LHCN-M2 (cell line): Measurements from ENCODE around the gene KDM5B. TPM values are rescaled to one million over a fixed set of nuclear protein-coding genes. Genes with fewer than 3 reads are reported as not detected.
"Not testable (repeated sequence)": the region's sequence is repeated elsewhere in the genome, so short reads cannot be mapped to it uniquely, and the experiment has no call there.

Source experiments
- DNase-seq: peaks from one replicate; pipeline ENCODE4 v3.0.0-alpha.2; 2012; ENCODE audit warnings: low read depth
- total RNA-seq: library from RNA; depleted of rRNA; stranded (reverse); fragments of >200 nt; gene quantifications from 2 replicates; pipeline ENCODE4 v1.2.3, GENCODE V29; 2014

The KDM5B gene
- total RNA-seq, 1 experiment from 2014 or later = 30.4 TPM

GRCh38 chr1:202812176-202813026 lies 4.2 kb upstream of the KDM5B start:
- no peak for DNase-seq

DNA sequence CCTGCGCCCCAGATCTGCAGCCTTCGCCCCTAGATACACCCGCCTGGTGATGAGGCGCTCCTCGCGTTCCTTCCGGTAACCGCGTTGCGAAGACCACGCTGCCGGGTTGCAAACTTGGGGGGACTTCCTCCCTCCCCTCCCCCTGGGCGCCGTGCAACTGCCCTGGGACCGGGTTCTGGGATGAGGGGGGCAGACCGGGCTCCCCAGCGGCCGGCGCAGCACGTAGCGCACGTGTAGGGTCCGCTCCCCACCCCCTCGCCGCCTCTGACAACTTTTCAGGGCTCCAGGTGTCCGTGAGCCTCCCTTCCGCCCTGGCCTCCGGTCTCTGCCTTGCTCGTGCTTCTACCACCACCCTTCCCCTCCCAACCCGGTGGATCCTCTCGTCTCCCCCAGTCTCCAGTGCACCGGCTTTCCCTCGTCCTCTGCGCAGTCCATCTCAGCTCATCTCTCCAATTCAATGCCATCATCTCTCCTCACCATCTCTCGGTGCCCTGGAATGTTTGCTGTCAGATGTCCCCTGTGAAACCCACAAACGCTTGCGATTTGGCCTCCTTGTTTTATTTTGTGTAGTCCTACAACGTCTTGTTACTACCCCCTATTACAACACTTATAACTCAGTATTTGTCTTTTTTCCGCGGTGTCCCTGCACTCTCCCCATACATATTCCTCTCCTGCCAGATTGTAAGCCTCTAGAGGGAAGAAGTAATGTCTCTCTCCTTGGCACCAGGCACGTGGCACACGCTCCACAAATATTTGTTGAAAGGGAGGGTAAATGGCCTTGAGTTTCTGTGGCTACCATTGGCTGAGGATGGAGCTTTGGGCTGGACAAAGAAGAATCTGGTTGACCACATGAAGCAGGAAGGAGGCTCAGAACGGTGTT lies 3.3 kb upstream of the KDM5B start:
- DNase-seq = no peak

GRCh38 chr1:202810615-202811295 lies 2.5 kb upstream of the KDM5B start, which contains the start of gene PCAT6:
Gene PCAT6, plus strand, starts transcription at chr1:202810954.
- DNase-seq = peak; percentile 93

- no peak for DNase-seq
Observed at GRCh38 chr1:202810193-202810614, 2.0 kb upstream of the KDM5B start.

GRCh38 chr1:202809597-202810159 lies 1.5 kb upstream of the KDM5B start:
- DNase-seq = no peak

DNA sequence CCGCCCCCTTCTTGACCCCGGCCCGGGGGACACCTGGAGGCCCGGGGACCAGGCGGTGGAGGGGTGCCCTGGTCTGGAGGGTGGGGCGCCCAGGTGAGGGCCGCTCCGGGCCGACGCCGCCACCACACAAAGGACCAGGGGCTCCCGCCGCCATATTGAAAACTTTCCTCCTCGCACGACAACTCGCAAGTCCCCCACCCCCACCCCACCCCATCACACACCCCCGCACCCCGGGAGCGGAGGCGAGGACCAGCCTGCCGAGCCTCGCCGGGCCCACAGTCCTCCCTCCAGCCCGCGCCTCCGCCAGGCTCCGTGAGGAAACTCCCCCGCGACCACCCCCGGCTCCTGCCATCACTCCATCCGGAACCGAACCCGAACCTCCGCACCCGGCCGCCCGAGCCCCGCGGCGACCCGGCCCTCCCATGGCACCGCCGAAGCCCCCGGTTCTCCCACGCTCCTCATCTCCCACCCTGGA lies 733 bp downstream of the KDM5B start:
- no peak for DNase-seq

GRCh38 chr1:202806845-202807450 lies 1.3 kb downstream of the KDM5B start:
- no peak for DNase-seq

GRCh38 chr1:202805886-202806844 lies 2.1 kb downstream of the KDM5B start:
- DNase-seq = no peak

GRCh38 chr1:202804126-202804525 lies 4.1 kb downstream of the KDM5B start:
- DNase-seq = no peak

DNA sequence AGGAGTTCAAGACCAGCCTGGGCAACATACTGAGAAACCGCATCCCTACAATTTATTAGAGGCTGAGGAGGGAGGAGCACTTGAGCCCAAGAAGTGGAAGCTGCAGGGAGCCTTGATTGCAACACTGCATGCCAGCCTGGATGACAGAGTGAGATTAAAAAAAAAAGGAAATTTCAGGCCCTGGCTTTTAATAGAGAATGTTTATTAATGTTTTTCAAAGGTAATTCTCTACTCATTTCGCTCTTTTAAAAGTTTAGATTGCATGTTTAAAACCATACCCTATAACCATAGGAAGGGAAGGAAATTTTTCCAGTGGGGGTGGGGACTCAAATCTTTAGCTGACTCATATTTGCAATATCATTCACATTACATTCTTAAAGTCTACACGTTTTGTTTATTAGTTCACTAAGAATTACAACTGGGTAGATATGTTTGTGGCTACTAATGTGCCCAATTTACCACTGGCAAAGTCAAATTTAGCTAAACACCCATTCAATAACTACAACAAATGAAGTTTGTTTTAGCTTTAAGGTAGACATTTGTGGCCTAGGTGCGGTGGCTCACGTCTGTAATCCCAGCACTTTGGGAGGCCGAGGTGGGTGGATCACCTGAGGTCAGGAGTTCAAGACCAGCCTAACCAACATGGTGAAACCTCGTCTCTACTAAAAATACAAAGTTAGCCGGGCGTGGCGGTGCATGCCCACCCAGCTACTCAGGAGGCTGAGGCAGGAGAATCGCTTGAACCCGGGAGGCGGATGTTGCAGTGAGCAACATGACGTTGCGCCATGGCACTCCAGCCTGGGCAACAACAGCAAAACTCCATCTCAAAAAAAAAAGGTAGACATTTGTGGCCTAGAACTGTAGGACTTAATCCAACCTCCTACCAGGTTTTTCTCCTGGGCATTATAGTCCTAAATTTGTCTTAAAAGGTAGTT lies 5.0 kb downstream of the KDM5B start:
- DNase-seq = no peak

DNA sequence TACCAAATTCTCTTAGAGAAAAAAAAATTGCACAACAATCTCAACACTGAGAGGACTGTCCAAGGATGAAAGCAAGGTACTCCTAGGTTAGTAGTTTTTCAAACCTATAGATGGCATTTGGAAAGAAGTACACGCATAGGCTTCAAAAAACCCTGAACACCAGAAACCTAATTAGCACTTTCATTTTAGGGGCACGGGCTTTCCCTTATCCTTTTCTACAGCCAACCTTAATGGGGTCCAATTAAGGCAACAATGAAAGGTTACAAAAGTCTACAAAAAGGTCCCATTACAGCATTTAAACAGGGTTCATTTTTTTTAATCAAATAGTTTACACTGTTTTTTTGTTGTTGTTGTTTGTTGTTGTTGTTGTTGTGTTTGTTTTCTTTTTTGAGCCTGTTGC lies 6.2 kb downstream of the KDM5B start:
- no peak for DNase-seq

DNA sequence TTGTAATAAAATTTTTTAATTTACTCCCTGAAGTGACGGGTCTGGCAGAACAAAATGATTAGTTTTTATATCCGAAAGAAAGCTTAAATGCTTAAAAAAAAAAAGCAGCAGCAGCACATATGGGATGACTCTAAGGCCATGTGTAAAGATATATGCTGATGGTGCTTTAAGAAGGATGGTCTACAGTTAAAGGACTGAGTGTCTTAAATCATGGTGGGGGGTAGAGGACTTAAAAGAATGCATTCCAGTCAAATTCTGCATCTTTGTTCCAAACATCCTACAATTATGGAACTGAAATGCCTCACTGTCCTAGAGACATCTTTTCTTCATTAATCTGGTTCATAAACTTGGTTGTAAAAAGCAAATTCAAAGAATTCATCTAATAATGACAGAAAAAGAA lies 7.0 kb downstream of the KDM5B start:
- no peak for DNase-seq

DNA sequence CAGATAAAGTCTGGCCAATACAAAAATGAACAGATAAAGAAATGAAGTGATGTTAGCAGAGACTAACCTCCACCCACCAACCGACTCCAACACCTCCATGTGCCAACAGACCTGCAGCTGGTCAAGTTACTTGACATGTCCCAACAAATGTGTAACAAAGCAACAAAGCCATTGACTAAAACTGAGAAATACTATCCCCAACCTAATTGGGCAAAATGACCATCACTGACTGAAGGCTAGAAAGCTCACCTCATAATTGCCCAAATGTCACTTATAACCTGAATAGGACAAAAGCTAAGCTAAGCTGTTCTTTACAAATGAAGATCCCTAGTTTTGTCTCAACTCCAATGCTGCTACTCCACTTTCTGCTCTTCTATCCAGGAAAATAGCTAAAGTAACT lies 7.5 kb downstream of the KDM5B start:
- no peak for DNase-seq

- no peak for DNase-seq
Observed at GRCh38 chr1:202798792-202799331, 9.4 kb downstream of the KDM5B start.

DNA sequence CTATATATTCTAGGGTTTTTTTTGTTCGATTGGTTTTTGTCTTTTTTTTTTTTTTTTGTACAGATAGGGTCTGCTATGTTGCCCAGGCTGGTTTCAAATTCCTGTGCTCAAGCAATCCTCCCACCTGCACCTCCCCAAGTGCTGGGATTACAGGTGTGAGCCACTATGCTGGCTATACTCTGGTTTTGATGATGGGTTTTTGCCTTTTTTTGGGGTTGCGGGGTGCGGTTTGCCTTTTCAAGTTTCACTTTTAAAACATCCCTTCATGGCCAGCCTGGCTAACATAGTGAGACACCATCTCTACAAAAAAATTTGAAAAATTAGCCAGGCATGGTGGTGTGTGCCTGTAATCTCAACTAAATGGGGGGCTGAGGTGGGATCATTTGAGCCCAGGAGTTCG lies 10.0 kb downstream of the KDM5B start:
- DNase-seq = no peak

GRCh38 chr1:202796670-202797069 lies 11.6 kb downstream of the KDM5B start:
- DNase-seq = no peak

DNA sequence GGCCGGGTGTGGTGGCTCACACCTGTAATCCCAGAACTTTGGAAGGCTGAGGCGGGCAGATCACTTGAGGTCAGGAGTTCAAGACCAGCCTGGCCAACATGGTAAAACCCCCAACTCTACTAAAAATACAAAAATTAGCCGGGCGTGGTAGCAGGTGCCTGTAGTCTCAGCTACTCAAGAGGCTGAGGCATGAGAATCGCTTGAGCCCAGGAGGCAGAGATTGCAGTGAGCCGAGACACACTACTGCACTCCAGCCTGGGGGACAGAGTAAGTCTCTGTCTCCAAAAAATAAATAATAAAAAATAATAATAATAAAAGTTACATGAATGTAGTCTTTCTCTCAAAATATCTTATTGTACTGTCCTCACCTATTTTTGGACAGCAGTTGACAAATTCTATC lies 13.3 kb downstream of the KDM5B start:
- DNase-seq = not testable (repeated sequence)

DNA sequence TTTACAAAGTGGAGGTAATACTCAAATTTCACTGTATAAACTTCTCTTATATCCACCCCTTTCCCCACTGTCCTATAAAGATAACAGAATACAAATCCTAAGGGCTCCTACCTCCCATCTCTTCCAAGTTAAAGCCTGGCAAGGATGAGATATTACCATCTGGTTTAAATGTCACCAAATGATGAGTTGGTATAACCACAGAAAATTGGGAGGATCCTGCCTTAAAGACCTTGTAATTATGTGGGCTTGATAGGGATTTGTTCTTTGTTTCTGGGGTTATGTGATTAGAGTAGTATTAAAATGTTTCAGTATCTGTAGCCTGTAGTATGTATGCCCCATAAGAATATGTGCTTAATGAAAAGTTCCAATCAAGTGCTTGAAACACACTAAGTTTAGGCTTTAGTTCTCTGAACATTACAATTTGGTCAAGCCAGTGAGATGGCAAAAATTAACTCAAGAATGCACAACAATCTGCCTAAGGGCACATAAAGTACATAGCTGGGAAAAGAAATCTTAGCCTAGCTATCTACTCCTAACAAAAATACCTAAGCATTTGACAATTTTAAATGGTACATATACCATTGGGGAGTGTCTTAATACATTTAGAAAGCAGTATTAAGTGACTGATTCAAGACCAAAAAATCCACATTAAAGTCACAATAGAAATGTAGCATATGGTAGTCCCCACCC lies 14.0 kb downstream of the KDM5B start:
- DNase-seq = no peak
